MG63 (cell line): ENCODE data around the gene IRF2. TPM values are rescaled to one million over a fixed set of nuclear protein-coding genes. Genes with fewer than 3 reads are reported as not detected.

Source experiments
- DNase-seq: peaks from one replicate; pipeline ENCODE4 v3.0.0-alpha.2; 2020
- H3K27me3 ChIP-seq: fragments of 250-450 bp; sonication (Bioruptor Pico); 2 replicates; pipeline ENCODE4 v1.5.1; 2020; ENCODE audit warnings: mild to moderate bottlenecking, moderate library complexity
- H3K36me3 ChIP-seq: fragments of 250-450 bp; sonication (Bioruptor Pico); 2 replicates; pipeline ENCODE4 v1.5.1; 2020; ENCODE audit warnings: mild to moderate bottlenecking, moderate library complexity
- H3K4me3 ChIP-seq: fragments of 250-450 bp; sonication (Bioruptor Pico); 2 replicates; pipeline ENCODE4 v1.5.1; 2020; ENCODE audit warnings: mild to moderate bottlenecking, moderate library complexity
- H3K9me3 ChIP-seq: fragments of 250-450 bp; sonication (Bioruptor Pico); 2 replicates; pipeline ENCODE4 v1.5.1; 2020; ENCODE audit warnings: mild to moderate bottlenecking, moderate library complexity
- total RNA-seq: library from RNA; depleted of rRNA; stranded (reverse); fragments of >200 nt; shearing (Covaris generic); gene quantifications from 2 replicates; pipeline ENCODE4 v1.2.3, GENCODE V29; 2014; ENCODE audit warnings: low replicate concordance; rRNA removed

The IRF2 gene
- 5.4 and 13.9 TPM in 2 replicates for total RNA-seq

- Histone ChIP-seq H3K36me3 (no peaks in the 10 kb centered on the region), H3K4me3 (peak within 1 kb of the TSS; percentile 95), H3K9me3 (no peaks in the 10 kb centered on the region), H3K27me3 (no peaks in the 10 kb centered on the region)
- peak; percentile 95 for DNase-seq
Observed at GRCh38 chr4:184474263-184475095, at the start of gene IRF2. Gene IRF2 (minus strand): TSS chr4:184474550. CDS start chr4:184429064, 45,486 bp downstream.

GRCh38 chr4:184515606-184516005 lies 41.3 kb upstream of the IRF2 start:
- no peak overlapping the region for H3K4me3 ChIP-seq
- no peak for DNase-seq
- H3K9me3 ChIP-seq: no peaks in the 10 kb centered on the region
- no peaks in the 10 kb centered on the region for H3K36me3 ChIP-seq
- H3K27me3 ChIP-seq: no peaks in the 10 kb centered on the region

GRCh38 chr4:184514121-184514988 lies 40.0 kb upstream of the IRF2 start:
- Histone ChIP-seq H3K36me3 (no peaks in the 10 kb centered on the region), H3K27me3 (no peaks in the 10 kb centered on the region), H3K9me3 (no peaks in the 10 kb centered on the region), H3K4me3 (no peak overlapping the region)
- peak; percentile 63 for DNase-seq

- Histone ChIP-seq H3K9me3 (no peaks in the 10 kb centered on the region), H3K36me3 (no peaks in the 10 kb centered on the region), H3K27me3 (no peaks in the 10 kb centered on the region), H3K4me3 (no peak overlapping the region)
- DNase-seq: no peak
Observed at GRCh38 chr4:184513802-184514120, 39.4 kb upstream of the IRF2 start.

GRCh38 chr4:184511156-184511555 lies 36.8 kb upstream of the IRF2 start:
- H3K4me3 ChIP-seq: no peak overlapping the region
- no peaks in the 10 kb centered on the region for H3K27me3 ChIP-seq
- no peaks in the 10 kb centered on the region for H3K9me3 ChIP-seq
- no peaks in the 10 kb centered on the region for H3K36me3 ChIP-seq
- DNase-seq: no peak

- no peak for DNase-seq
- H3K4me3 ChIP-seq: no peak overlapping the region
- no peaks in the 10 kb centered on the region for H3K36me3 ChIP-seq
Observed at GRCh38 chr4:184510401-184510800, 36.1 kb upstream of the IRF2 start.

GRCh38 chr4:184506527-184507121 lies 32.3 kb upstream of the IRF2 start:
- H3K4me3 ChIP-seq: no peak overlapping the region
- H3K27me3 ChIP-seq: no peaks in the 10 kb centered on the region
- H3K9me3 ChIP-seq: no peaks in the 10 kb centered on the region
- DNase-seq: peak; percentile 5
- H3K36me3 ChIP-seq: no peaks in the 10 kb centered on the region

More at GRCh38 chr4:184510401-184510800, 36.1 kb upstream of the IRF2 start:
- H3K9me3 ChIP-seq: no peaks in the 10 kb centered on the region
- no peaks in the 10 kb centered on the region for H3K27me3 ChIP-seq

GRCh38 chr4:184504385-184504784 lies 30.0 kb upstream of the IRF2 start:
- Histone ChIP-seq H3K9me3 (no peaks in the 10 kb centered on the region), H3K27me3 (no peaks in the 10 kb centered on the region), H3K36me3 (no peaks in the 10 kb centered on the region), H3K4me3 (no peak overlapping the region)
- no peak for DNase-seq

- H3K9me3 ChIP-seq: no peaks in the 10 kb centered on the region
- H3K36me3 ChIP-seq: no peaks in the 10 kb centered on the region
- H3K27me3 ChIP-seq: no peaks in the 10 kb centered on the region
- DNase-seq: peak; percentile 9
- no peak overlapping the region for H3K4me3 ChIP-seq
Observed at GRCh38 chr4:184503869-184504300, 29.5 kb upstream of the IRF2 start.

- DNase-seq: no peak
- Histone ChIP-seq H3K36me3 (no peaks in the 10 kb centered on the region), H3K4me3 (no peak overlapping the region), H3K27me3 (no peaks in the 10 kb centered on the region), H3K9me3 (no peaks in the 10 kb centered on the region)
Observed at GRCh38 chr4:184500748-184501589, 26.6 kb upstream of the IRF2 start.

- H3K36me3 ChIP-seq: no peaks in the 10 kb centered on the region
- no peak overlapping the region for H3K4me3 ChIP-seq
- H3K27me3 ChIP-seq: no peaks in the 10 kb centered on the region
- no peaks in the 10 kb centered on the region for H3K9me3 ChIP-seq
- DNase-seq: no peak
Observed at GRCh38 chr4:184499996-184500395, 25.6 kb upstream of the IRF2 start.

- DNase-seq: no peak
- Histone ChIP-seq H3K9me3 (no peaks in the 10 kb centered on the region), H3K36me3 (no peaks in the 10 kb centered on the region), H3K4me3 (no peak overlapping the region), H3K27me3 (no peaks in the 10 kb centered on the region)
Observed at GRCh38 chr4:184498598-184498997, 24.2 kb upstream of the IRF2 start.

GRCh38 chr4:184489771-184490170 lies 15.4 kb upstream of the IRF2 start:
- H3K27me3 ChIP-seq: no peaks in the 10 kb centered on the region
- no peak for DNase-seq

GRCh38 chr4:184487503-184487902 lies 13.2 kb upstream of the IRF2 start:
- H3K27me3 ChIP-seq: no peaks in the 10 kb centered on the region
- no peak overlapping the region for H3K4me3 ChIP-seq
- no peaks in the 10 kb centered on the region for H3K9me3 ChIP-seq
- no peak for DNase-seq
- H3K36me3 ChIP-seq: no peaks in the 10 kb centered on the region

More at GRCh38 chr4:184489771-184490170, 15.4 kb upstream of the IRF2 start:
- Histone ChIP-seq H3K4me3 (no peak overlapping the region), H3K9me3 (no peaks in the 10 kb centered on the region), H3K36me3 (no peaks in the 10 kb centered on the region)

- no peak for DNase-seq
- H3K9me3 ChIP-seq: no peaks in the 10 kb centered on the region
- H3K4me3 ChIP-seq: no peak overlapping the region
- no peaks in the 10 kb centered on the region for H3K27me3 ChIP-seq
- no peaks in the 10 kb centered on the region for H3K36me3 ChIP-seq
Observed at GRCh38 chr4:184485279-184485678, 10.9 kb upstream of the IRF2 start.

- Histone ChIP-seq H3K27me3 (no peaks in the 10 kb centered on the region), H3K4me3 (no peak overlapping the region), H3K9me3 (no peaks in the 10 kb centered on the region), H3K36me3 (no peaks in the 10 kb centered on the region)
- DNase-seq: no peak
Observed at GRCh38 chr4:184481544-184481943, 7.2 kb upstream of the IRF2 start.
